ENCODE data around the gene CYLC1. TPM values are rescaled to one million over a fixed set of nuclear protein-coding genes. Genes with fewer than 3 reads are reported as not detected.

CYLC1 gene
- total and polyA plus RNA-seq, 2 of the 8 experiments (the other 6 are each of a cell fraction or from before 2014, with no cell fraction given), result not detected

- TF ChIP-seq SP1 (IDR thresholded peaks at IDR 0.05; ENCODE audit: low read depth, low read length), result no peak
Measured at GRCh38 chrX:83845397-83845796, 15.5 kb upstream of the CYLC1 start (continued).

DNA sequence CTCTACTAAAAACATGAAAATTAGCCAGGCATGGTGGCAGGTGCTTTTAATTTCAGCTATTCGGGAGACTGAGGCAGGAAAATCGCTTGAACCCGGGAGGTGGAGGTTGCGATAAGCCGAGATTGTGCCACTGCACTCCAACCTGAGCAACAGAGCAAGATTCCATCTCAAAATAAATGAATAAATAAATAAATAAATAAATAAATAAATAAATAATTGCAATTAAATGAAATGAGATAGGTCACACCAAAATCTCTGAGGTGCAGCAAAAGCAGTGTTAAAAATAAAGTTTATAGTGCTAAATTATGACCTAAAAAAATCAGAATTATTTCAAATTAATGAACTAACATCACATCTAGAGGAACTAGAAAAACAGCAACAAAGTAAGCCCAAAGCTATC lies 13.6 kb upstream of the CYLC1 start:
- Histone ChIP-seq H3K18ac (ENCODE audit: extremely low read depth, low read length) (no peak overlapping the region), H3K79me1 (ENCODE audit: low read depth, low read length) (no peaks in the 10 kb centered on the region), H4K8ac (ENCODE audit: extremely low read depth, insufficient read depth, low read length) (no peak overlapping the region), H2BK20ac (ENCODE audit: low read length) (no peak overlapping the region), H3K23me2 (ENCODE audit: low read depth, low read length) (no peaks in the 10 kb centered on the region), H4K5ac (ENCODE audit: insufficient read length, low read depth, low read length) (no peak overlapping the region), H4K20me1 (replicated peaks in 1 of 2; ENCODE audit: control insufficient read depth in 1 of 2, insufficient read depth in 2 of 2, low read length in 2 of 2) (no peaks in the 10 kb centered on the region), H3K23ac (ENCODE audit: insufficient read length) (no peak overlapping the region), H3K4me3 (ENCODE audit: extremely low read depth in 1 of 4, insufficient read depth in 2 of 4, low read depth in 3 of 4, low read length in 4 of 4) (no peak overlapping the region), H3K9me3 (ENCODE audit: insufficient read depth in 2 of 2, low read depth in 1 of 2, low read length in 1 of 2) (no peaks in the 10 kb centered on the region), H3K4me2 (ENCODE audit: insufficient read depth in 1 of 2, low read depth in 2 of 2, low read length in 2 of 2) (no peak overlapping the region), H3K27me3 (replicated peaks in 1 of 4; ENCODE audit: control insufficient read depth in 3 of 4, extremely low read depth in 1 of 4, insufficient read depth in 3 of 4, low read length in 3 of 4) (no peaks in the 10 kb centered on the region), H3K36me3 (ENCODE audit: control insufficient read depth in 2 of 4, insufficient read depth in 4 of 4, low read length in 3 of 4) (no peaks in the 10 kb centered on the region), H2BK12ac (ENCODE audit: low read depth, low read length) (no peak overlapping the region), H3K9ac (replicated peaks in 1 of 4; ENCODE audit: extremely low read depth in 1 of 4, low read depth in 3 of 4, low read length in 3 of 4) (no peak overlapping the region), H2BK5ac (ENCODE audit: low read depth, low read length) (no peak overlapping the region), H3K56ac (replicated peaks; ENCODE audit: insufficient read length, low read depth, low read length) (no peak overlapping the region), H3K79me2 (ENCODE audit: control insufficient read depth in 1 of 2, insufficient read depth in 2 of 2, low read length in 2 of 2) (no peaks in the 10 kb centered on the region), H2AFZ (ENCODE audit: low read length) (no peak overlapping the region), H3K27ac (ENCODE audit: low read depth, low read length) (no peak overlapping the region), H3K14ac (ENCODE audit: insufficient read length) (no peak overlapping the region), H2BK120ac (replicated peaks; ENCODE audit: low read depth, low read length) (no peak overlapping the region), H4K91ac (replicated peaks; ENCODE audit: insufficient read length, low read length) (no peak overlapping the region), H3K4ac (replicated peaks; ENCODE audit: insufficient read length, low read depth, low read length) (no peak overlapping the region), H2BK15ac (ENCODE audit: low read length) (no peak overlapping the region), H3K4me1 (replicated peaks in 1 of 4; ENCODE audit: control insufficient read depth in 3 of 4, insufficient read depth in 4 of 4, low read length in 3 of 4) (no peaks in the 10 kb centered on the region), H2AK5ac (ENCODE audit: low read depth, low read length) (no peak overlapping the region)
- FAIRE-seq (no peak), DNase-seq (ENCODE audit: low read depth in 1 of 2, low spot score in 2 of 2) (no peak)
- ChIA-PET CTCF (ENCODE audit: partially characterized antibody) (no interaction called here), POLR2A (ENCODE audit: partially characterized antibody) (no interaction called here)
- WGBS, 2 experiments (ENCODE audit: extremely low coverage in 1 of 2, insufficient coverage in 1 of 2, insufficient read length in 1 of 2, insufficient replicate concordance in 2 of 2, low coverage in 1 of 2, low lambda C conversion rate in 2 of 2, missing lambda C conversion rate in 1 of 2), result 90% methylated on average over 3 of the region's 5 CpGs; no CpG with 5 or more reads in 1 of the 2 experiments
- TF ChIP-seq NRF1 (IDR thresholded peaks at IDR 0.05; ENCODE audit: low read depth, low read length), result no peak
